Liver (tissue), 9 donors: ENCODE data around the gene FBXW4. TPM values are rescaled to one million over a fixed set of nuclear protein-coding genes. Genes with fewer than 3 reads are reported as not detected.

Source experiments
- DNase-seq: peaks from one replicate; pipeline ENCODE4 v3.0.0-alpha.2; 2017; ENCODE audit warnings: low spot score
- H3K27ac ChIP-seq, 2 donors: one replicate each; pipeline ENCODE4 v1.7.0; 2013; ENCODE audit warnings: inconsistent platforms in 2 of 2, low read length in 2 of 2, control low read depth in 1 of 2, low read depth in 1 of 2, mild to moderate bottlenecking in 1 of 2
- H3K27me3 ChIP-seq, 4 donors: one replicate each; pipeline versions ENCODE4 v1.6.1 to v1.7.0; 2013; ENCODE audit warnings: low read length in 3 of 4, inconsistent platforms in 1 of 4, mild to moderate bottlenecking in 1 of 4, moderate library complexity in 1 of 4; ENCODE audit not compliant: control insufficient read depth in 4 of 4, insufficient read depth in 4 of 4
- H3K36me3 ChIP-seq, 4 donors: one replicate each; pipeline versions ENCODE4 v1.6.1 to v1.7.0; 2013; ENCODE audit warnings: low read length in 3 of 4, mild to moderate bottlenecking in 3 of 4, low read depth in 1 of 4, moderate library complexity in 1 of 4; ENCODE audit not compliant: control insufficient read depth in 4 of 4, insufficient read depth in 3 of 4
- H3K4me1 ChIP-seq, 4 donors: one replicate each; pipeline versions ENCODE4 v1.6.1 to v1.7.0; 2013; ENCODE audit warnings: low read length in 3 of 4, mild to moderate bottlenecking in 3 of 4, moderate library complexity in 1 of 4; ENCODE audit not compliant: control insufficient read depth in 4 of 4, insufficient read depth in 4 of 4
- H3K4me3 ChIP-seq, 3 donors: one replicate each; pipeline versions ENCODE4 v1.6.1 to v1.7.0; 2013; ENCODE audit warnings: low read length in 3 of 3, control low read depth in 1 of 3, low read depth in 1 of 3, mild to moderate bottlenecking in 1 of 3
- H3K9ac ChIP-seq, 2 donors: one replicate each; pipeline ENCODE4 v1.7.0; 2013; ENCODE audit warnings: low read length in 2 of 2, mild to moderate bottlenecking in 2 of 2, moderate library complexity in 2 of 2, control low read depth in 1 of 2, low read depth in 1 of 2
- H3K9me3 ChIP-seq, 4 donors: one replicate each; pipeline versions ENCODE4 v1.6.1 to v1.7.0; 2013; ENCODE audit warnings: low read length in 3 of 4; ENCODE audit not compliant: control insufficient read depth in 4 of 4
- ATF3 ChIP-seq: IDR thresholded peaks from 2 replicates; pipeline ENCODE4 v1.6.1; 2016; ENCODE audit warnings: antibody characterized with exemption
- CTCF ChIP-seq: fragments of 150-350 bp; IDR thresholded peaks from 2 replicates; pipeline ENCODE4 v1.5.1; 2017; ENCODE audit warnings: improper control_type of control experiment, low read depth, low read length; ENCODE audit not compliant: missing input control
- EGR1 ChIP-seq, 2 donors: IDR thresholded peaks; 2 replicates each; pipeline ENCODE4 v1.6.1; 2016 to 2018; ENCODE audit warnings: antibody characterized with exemption in 2 of 2, low read depth in 2 of 2
- FOXA1 ChIP-seq: IDR thresholded peaks from 2 replicates; pipeline ENCODE4 v1.6.1; 2016; ENCODE audit warnings: antibody characterized with exemption
- FOXA2 ChIP-seq: IDR thresholded peaks from 2 replicates; pipeline ENCODE4 v1.6.1; 2016; ENCODE audit warnings: antibody characterized with exemption
- GABPA ChIP-seq, 2 donors: IDR thresholded peaks in 1 of 2; conservative IDR thresholded peaks in 1 of 2; 2 replicates each; pipeline ENCODE4 v1.6.1; 2016; ENCODE audit warnings: antibody characterized with exemption in 2 of 2, mild to moderate bottlenecking in 1 of 2, moderate library complexity in 1 of 2
- HNF4A ChIP-seq, 2 donors: conservative IDR thresholded peaks; 2 replicates each; pipeline ENCODE4 v1.6.1; 2016; ENCODE audit warnings: antibody characterized with exemption in 2 of 2, mild to moderate bottlenecking in 2 of 2
- HNF4G ChIP-seq: IDR thresholded peaks from 2 replicates; pipeline ENCODE4 v1.6.1; 2016; ENCODE audit warnings: antibody characterized with exemption
- JUND ChIP-seq, 2 donors: IDR thresholded peaks; 2 replicates each; pipeline ENCODE4 v1.6.1; 2016; ENCODE audit warnings: antibody characterized with exemption in 2 of 2
- MAX ChIP-seq: IDR thresholded peaks from 2 replicates; pipeline ENCODE4 v1.6.1; 2016; ENCODE audit warnings: antibody characterized with exemption
- NR2F2 ChIP-seq: IDR thresholded peaks from 2 replicates; pipeline ENCODE4 v1.6.1; 2016; ENCODE audit warnings: antibody characterized with exemption
- RAD21 ChIP-seq, 2 donors: IDR thresholded peaks; 2 replicates each; pipeline ENCODE4 v1.6.1; 2016; ENCODE audit warnings: antibody characterized with exemption in 2 of 2, mild to moderate bottlenecking in 2 of 2
- REST ChIP-seq: IDR thresholded peaks from 2 replicates; pipeline ENCODE4 v1.6.1; 2016; ENCODE audit warnings: antibody characterized with exemption, mild to moderate bottlenecking
- RXRA ChIP-seq, 2 donors: IDR thresholded peaks; 2 replicates each; pipeline ENCODE4 v1.6.1; 2017 to 2018; ENCODE audit warnings: antibody characterized with exemption in 2 of 2, mild to moderate bottlenecking in 1 of 2
- SP1 ChIP-seq: IDR thresholded peaks from 2 replicates; pipeline ENCODE4 v1.6.1; 2018; ENCODE audit warnings: antibody characterized with exemption, mild to moderate bottlenecking
- TAF1 ChIP-seq: conservative IDR thresholded peaks from 2 replicates; pipeline ENCODE4 v1.6.1; 2016; ENCODE audit warnings: antibody characterized with exemption, mild to moderate bottlenecking
- YY1 ChIP-seq: IDR thresholded peaks from 2 replicates; pipeline ENCODE4 v1.6.1; 2016; ENCODE audit warnings: antibody characterized with exemption, mild to moderate bottlenecking
- ZBTB33 ChIP-seq: IDR thresholded peaks from 2 replicates; pipeline ENCODE4 v1.6.1; 2016; ENCODE audit warnings: antibody characterized with exemption
- WGBS: extraction: QIAGEN DNeasy Blood & Tissue Kit; methylation state at CpG from one replicate; pipeline ENCODE4 v1.1.7; 2013; 5-methylcytosine and 5-hydroxymethylcytosine counted together
- polyA plus RNA-seq, 2 donors: library from polyadenylated mRNA; stranded (reverse) in 1 of 2; unstranded in 1 of 2; fragments of 200-250 nt in 1 of 2; fragments of >200 nt in 1 of 2; fragmentation: Nextera tagmentation in 1 of 2; extraction: Ambion mirVana in 1 of 2; gene quantifications; one replicate each; pipeline versions ENCODE4 v1.2.1 to v1.2.3, GENCODE V29; 2013 to 2015
- total RNA-seq, 2 donors: library from RNA; depleted of rRNA; stranded (reverse); fragments of >200 nt; gene quantifications; one replicate each; pipeline ENCODE4 v1.2.3, GENCODE V29; 2014
- donor health status: healthy.
- donor health status: healthy.
- donor health status: healthy.
- donor health status: healthy.
- donor health status: healthy.

Gene FBXW4
- total and polyA plus RNA-seq, 4 donors: 5.4 to 54.1 (median 20.5) TPM

- no peaks in the 10 kb centered on the region for H3K9me3 ChIP-seq
- no peaks in the 10 kb centered on the region for H3K4me1 ChIP-seq
- H3K9ac ChIP-seq: no peak overlapping the region
- 87% methylated on average over 2 of the region's 2 CpGs for WGBS
- H3K4me3 ChIP-seq: no peak overlapping the region
- peaks cover 0 to 5% (median 3%) of the 10 kb centered on the region in 4 donors for H3K27me3 ChIP-seq
- no peak for DNase-seq
- no peaks in the 10 kb centered on the region for H3K36me3 ChIP-seq
- no peak overlapping the region for H3K27ac ChIP-seq
- TF ChIP-seq NR2F2 (no peak), EGR1 (IDR thresholded peaks at IDR 0.05; ENCODE audit: low read depth in 2 of 2) (no peak), FOXA2 (no peak), CTCF (no peak), RAD21 (IDR thresholded peaks at IDR 0.05) (no peak), TAF1 (no peak), REST (no peak), FOXA1 (no peak), SP1 (no peak), HNF4G (no peak), GABPA (IDR thresholded peaks at IDR 0.05 in 1 of 2, conservative IDR thresholded peaks at IDR 0.05 in 1 of 2) (no peak), HNF4A (conservative IDR thresholded peaks at IDR 0.05) (no peak), ATF3 (no peak), JUND (IDR thresholded peaks at IDR 0.05) (no peak), YY1 (no peak), RXRA (IDR thresholded peaks at IDR 0.05) (no peak), ZBTB33 (no peak), MAX (no peak)
Observed at GRCh38 chr10:101710793-101711192, 15.8 kb upstream of the FBXW4 start.
